ENCODE data around the gene XNDC1N. TPM values are rescaled to one million over a fixed set of nuclear protein-coding genes. Genes with fewer than 3 reads are reported as not detected.
A peak's percentile ranks its signal among the peaks of the same experiment; 100 is the strongest.

The XNDC1N gene
- total RNA-seq, 1 experiment from 2014 or later = 11.6 TPM

DNA sequence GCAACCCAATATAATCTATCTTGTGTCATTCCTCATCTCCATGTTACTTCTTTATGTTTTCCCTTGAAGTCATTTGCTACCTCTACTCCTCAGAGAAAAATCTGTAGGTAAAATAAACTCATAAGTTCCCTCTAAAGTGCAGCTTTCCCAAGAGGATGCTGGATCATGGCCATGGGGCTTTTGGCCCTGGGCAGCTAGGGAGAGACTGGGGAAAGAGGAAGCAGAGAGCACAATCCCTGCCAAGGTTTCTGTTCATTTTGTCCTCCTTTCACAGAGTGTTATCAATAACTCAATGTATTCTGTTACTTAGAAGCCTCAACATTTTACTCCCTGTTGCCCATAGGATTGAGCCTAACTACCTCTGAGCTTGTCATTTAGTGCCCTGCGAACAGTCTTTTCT is 9.4 kb upstream of the XNDC1N start:
- Histone ChIP-seq H3K9ac (ENCODE audit: low read length) (no peak overlapping the region), H3K36me3 (ENCODE audit: insufficient read depth, low read length) (no peaks in the 10 kb centered on the region), H3K27ac (ENCODE audit: low read length) (no peak overlapping the region), H3K4me1 (ENCODE audit: low read length) (peaks cover 29% of the 10 kb centered on the region), H2AFZ (ENCODE audit: low read length) (no peak overlapping the region), H3K9me2 (replicated peaks; ENCODE audit: insufficient read depth, low read length) (no peaks in the 10 kb centered on the region), H4K20me1 (ENCODE audit: insufficient read depth, low read depth, low read length) (peaks cover 22% of the 10 kb centered on the region), H3K9me3 (ENCODE audit: low read length) (no peaks in the 10 kb centered on the region), H3K27me3 (ENCODE audit: low read length) (no peaks in the 10 kb centered on the region), H3K4me3 (ENCODE audit: low read length) (no peak overlapping the region), H3K79me2 (ENCODE audit: low read length) (peaks cover 71% of the 10 kb centered on the region), H3K4me2 (ENCODE audit: low read depth, low read length, poor library complexity, severe bottlenecking) (no peak overlapping the region)
- DNase-seq = no peak

- Histone ChIP-seq H2AFZ (ENCODE audit: low read length) (no peak overlapping the region), H3K36me3 (ENCODE audit: insufficient read depth, low read length) (no peaks in the 10 kb centered on the region), H3K4me2 (ENCODE audit: low read depth, low read length, poor library complexity, severe bottlenecking) (no peak overlapping the region), H3K27ac (ENCODE audit: low read length) (no peak overlapping the region), H3K9me3 (ENCODE audit: low read length) (no peaks in the 10 kb centered on the region), H4K20me1 (ENCODE audit: insufficient read depth, low read depth, low read length) (peaks cover 22% of the 10 kb centered on the region), H3K4me1 (ENCODE audit: low read length) (peaks cover 35% of the 10 kb centered on the region), H3K27me3 (ENCODE audit: low read length) (no peaks in the 10 kb centered on the region), H3K9ac (ENCODE audit: low read length) (no peak overlapping the region), H3K9me2 (replicated peaks; ENCODE audit: insufficient read depth, low read length) (no peaks in the 10 kb centered on the region), H3K4me3 (ENCODE audit: low read length) (no peak overlapping the region), H3K79me2 (ENCODE audit: low read length) (peaks cover 81% of the 10 kb centered on the region)
- no peak for DNase-seq
Measured at GRCh38 chr11:71936825-71937224, 8.4 kb upstream of the XNDC1N start.

GRCh38 chr11:71935338-71935925 is 7.0 kb upstream of the XNDC1N start:
- Histone ChIP-seq H3K79me2 (ENCODE audit: low read length) (peaks cover 82% of the 10 kb centered on the region), H3K27me3 (ENCODE audit: low read length) (no peaks in the 10 kb centered on the region), H3K27ac (ENCODE audit: low read length) (no peak overlapping the region), H4K20me1 (ENCODE audit: insufficient read depth, low read depth, low read length) (peaks cover 20% of the 10 kb centered on the region), H3K4me2 (ENCODE audit: low read depth, low read length, poor library complexity, severe bottlenecking) (no peak overlapping the region), H3K36me3 (ENCODE audit: insufficient read depth, low read length) (no peaks in the 10 kb centered on the region), H3K9ac (ENCODE audit: low read length) (no peak overlapping the region), H3K4me3 (ENCODE audit: low read length) (no peak overlapping the region), H3K9me3 (ENCODE audit: low read length) (no peaks in the 10 kb centered on the region), H3K4me1 (ENCODE audit: low read length) (peaks cover 49% of the 10 kb centered on the region), H2AFZ (ENCODE audit: low read length) (no peak overlapping the region), H3K9me2 (replicated peaks; ENCODE audit: insufficient read depth, low read length) (no peaks in the 10 kb centered on the region)
- DNase-seq = no peak

GRCh38 chr11:71934213-71934612 is 5.8 kb upstream of the XNDC1N start:
- DNase-seq = peak; percentile 46
- peak overlapping the region; percentile 38 for H3K4me2 ChIP-seq (ENCODE audit: low read depth, low read length, poor library complexity, severe bottlenecking)

DNA sequence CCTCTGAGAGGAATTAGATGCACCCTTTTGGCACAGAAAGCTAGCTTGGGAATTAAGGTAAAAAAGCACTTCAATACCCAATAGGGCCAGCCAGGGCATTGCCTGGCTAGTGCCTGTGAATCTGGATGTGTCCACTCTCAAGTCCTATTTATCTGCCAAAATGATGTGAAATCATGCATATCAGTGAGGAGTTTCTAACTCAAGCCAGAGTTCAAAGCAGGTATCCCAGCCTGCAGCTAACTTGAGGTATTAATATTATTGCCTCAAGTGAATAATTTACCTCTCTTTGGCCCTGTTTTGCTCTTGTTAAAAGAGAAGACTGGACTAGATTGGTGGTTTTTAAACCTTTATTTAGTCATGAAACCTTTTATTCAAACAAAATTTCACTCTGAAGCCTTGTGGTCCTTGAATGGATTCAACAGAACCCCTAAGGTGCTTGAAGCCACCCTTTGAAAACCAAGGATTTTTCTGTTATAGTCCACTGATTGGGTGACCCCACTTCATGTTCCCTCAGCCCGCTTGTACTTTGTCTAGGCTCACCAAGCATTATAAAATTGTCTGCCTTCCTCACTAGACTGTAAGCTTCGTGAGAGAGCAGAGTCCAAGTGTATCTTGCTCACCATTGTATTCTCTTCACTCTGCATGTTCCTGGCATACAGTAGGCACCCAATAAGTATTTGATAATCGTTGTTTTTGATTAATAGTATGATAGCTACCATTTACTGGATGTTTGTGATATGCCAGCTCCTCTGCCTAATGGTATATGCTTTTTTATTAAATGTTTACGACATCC is 4.9 kb upstream of the XNDC1N start:
- Histone ChIP-seq H3K4me3 (ENCODE audit: low read length) (no peak overlapping the region), H3K36me3 (ENCODE audit: insufficient read depth, low read length) (no peaks in the 10 kb centered on the region), H3K9me3 (ENCODE audit: low read length) (no peaks in the 10 kb centered on the region), H2AFZ (ENCODE audit: low read length) (no peak overlapping the region), H3K27me3 (ENCODE audit: low read length) (no peaks in the 10 kb centered on the region), H3K9me2 (replicated peaks; ENCODE audit: insufficient read depth, low read length) (no peaks in the 10 kb centered on the region), H3K27ac (ENCODE audit: low read length) (no peak overlapping the region), H3K4me1 (ENCODE audit: low read length) (peaks cover 47% of the 10 kb centered on the region), H4K20me1 (ENCODE audit: insufficient read depth, low read depth, low read length) (peaks cover 16% of the 10 kb centered on the region), H3K9ac (ENCODE audit: low read length) (no peak overlapping the region), H3K79me2 (ENCODE audit: low read length) (peaks cover 81% of the 10 kb centered on the region), H3K4me2 (ENCODE audit: low read depth, low read length, poor library complexity, severe bottlenecking) (peak overlapping the region; percentile 38)
- no peak for DNase-seq

More at GRCh38 chr11:71934213-71934612, 5.8 kb upstream of the XNDC1N start:
- H3K36me3 ChIP-seq (ENCODE audit: insufficient read depth, low read length) = no peaks in the 10 kb centered on the region
- H3K9ac ChIP-seq (ENCODE audit: low read length) = no peak overlapping the region
- no peaks in the 10 kb centered on the region for H3K27me3 ChIP-seq (ENCODE audit: low read length)
- no peak overlapping the region for H3K27ac ChIP-seq (ENCODE audit: low read length)
- no peak overlapping the region for H2AFZ ChIP-seq (ENCODE audit: low read length)
- peaks cover 55% of the 10 kb centered on the region for H3K4me1 ChIP-seq (ENCODE audit: low read length)
- peaks cover 84% of the 10 kb centered on the region for H3K79me2 ChIP-seq (ENCODE audit: low read length)
- H3K9me2 ChIP-seq (replicated peaks; ENCODE audit: insufficient read depth, low read length) = no peaks in the 10 kb centered on the region
- H4K20me1 ChIP-seq (ENCODE audit: insufficient read depth, low read depth, low read length) = peaks cover 16% of the 10 kb centered on the region
- no peaks in the 10 kb centered on the region for H3K9me3 ChIP-seq (ENCODE audit: low read length)
- H3K4me3 ChIP-seq (ENCODE audit: low read length) = no peak overlapping the region

- Histone ChIP-seq H3K36me3 (ENCODE audit: insufficient read depth, low read length) (no peaks in the 10 kb centered on the region), H2AFZ (ENCODE audit: low read length) (no peak overlapping the region), H3K4me1 (ENCODE audit: low read length) (peaks cover 54% of the 10 kb centered on the region), H3K79me2 (ENCODE audit: low read length) (peaks cover 81% of the 10 kb centered on the region), H3K4me3 (ENCODE audit: low read length) (no peak overlapping the region), H3K9me3 (ENCODE audit: low read length) (no peaks in the 10 kb centered on the region), H4K20me1 (ENCODE audit: insufficient read depth, low read depth, low read length) (peaks cover 11% of the 10 kb centered on the region; the same call in 1 of the 2 replicates), H3K9ac (ENCODE audit: low read length) (no peak overlapping the region), H3K4me2 (ENCODE audit: low read depth, low read length, poor library complexity, severe bottlenecking) (peak overlapping the region; percentile 95), H3K9me2 (replicated peaks; ENCODE audit: insufficient read depth, low read length) (no peaks in the 10 kb centered on the region), H3K27me3 (ENCODE audit: low read length) (no peaks in the 10 kb centered on the region), H3K27ac (ENCODE audit: low read length) (no peak overlapping the region)
- no peak for DNase-seq
Measured at GRCh38 chr11:71931245-71931602, 2.8 kb upstream of the XNDC1N start.

DNA sequence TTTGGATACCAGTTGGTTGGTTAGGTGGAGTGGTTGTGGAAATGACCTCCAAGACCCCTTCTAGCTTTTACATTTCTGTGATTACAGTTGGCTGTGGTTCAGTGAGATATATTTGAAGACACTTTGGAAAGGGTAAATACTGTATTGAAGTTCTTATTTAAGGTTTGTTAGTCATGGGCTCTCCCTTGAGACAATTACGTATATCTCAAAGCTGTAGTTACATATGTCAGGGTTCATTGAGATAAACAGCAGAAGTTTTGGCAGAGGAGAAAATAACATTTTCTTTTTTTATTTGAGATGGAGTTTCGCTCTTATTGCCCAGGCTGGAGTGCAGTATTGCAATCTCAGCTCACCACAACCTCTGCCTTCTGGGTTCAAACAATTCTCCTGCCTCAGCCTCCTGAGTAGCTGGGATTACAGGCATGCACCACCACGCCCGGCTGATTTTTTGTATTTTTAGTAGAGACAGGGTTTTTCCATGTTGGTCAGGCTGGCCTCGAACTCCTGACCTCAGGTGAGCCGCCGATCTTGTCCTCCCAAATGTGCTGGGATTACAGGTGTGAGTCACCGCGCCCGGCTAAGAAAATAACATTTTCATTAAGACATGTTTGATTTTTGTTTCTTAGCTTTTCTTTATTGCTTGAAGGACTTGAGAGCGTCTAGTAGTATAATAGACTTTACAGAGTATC is 2.3 kb upstream of the XNDC1N start:
- no peaks in the 10 kb centered on the region for H3K27me3 ChIP-seq (ENCODE audit: low read length)
- peaks cover 81% of the 10 kb centered on the region for H3K79me2 ChIP-seq (ENCODE audit: low read length)
- H3K9me2 ChIP-seq (replicated peaks; ENCODE audit: insufficient read depth, low read length) = no peaks in the 10 kb centered on the region
- peaks cover 11% of the 10 kb centered on the region; the same call in 1 of the 2 replicates for H4K20me1 ChIP-seq (ENCODE audit: insufficient read depth, low read depth, low read length)
- H3K4me1 ChIP-seq (ENCODE audit: low read length) = peaks cover 54% of the 10 kb centered on the region
- H3K9me3 ChIP-seq (ENCODE audit: low read length) = no peaks in the 10 kb centered on the region
- DNase-seq = no peak
- no peak overlapping the region for H3K27ac ChIP-seq (ENCODE audit: low read length)
- peak overlapping the region; percentile 95 for H3K4me2 ChIP-seq (ENCODE audit: low read depth, low read length, poor library complexity, severe bottlenecking)
- peak overlapping the region; percentile 77 for H3K4me3 ChIP-seq (ENCODE audit: low read length)
- peak overlapping the region; percentile 82; the same call in 1 of the 2 replicates for H3K9ac ChIP-seq (ENCODE audit: low read length)
- H3K36me3 ChIP-seq (ENCODE audit: insufficient read depth, low read length) = no peaks in the 10 kb centered on the region
- H2AFZ ChIP-seq (ENCODE audit: low read length) = no peak overlapping the region

GRCh38 chr11:71929491-71929890 is 1.1 kb upstream of the XNDC1N start:
- no peaks in the 10 kb centered on the region for H3K27me3 ChIP-seq (ENCODE audit: low read length)
- H3K4me1 ChIP-seq (ENCODE audit: low read length) = peaks cover 53% of the 10 kb centered on the region
- no peak overlapping the region for H2AFZ ChIP-seq (ENCODE audit: low read length)
- no peak overlapping the region for H3K27ac ChIP-seq (ENCODE audit: low read length)
- H3K9ac ChIP-seq (ENCODE audit: low read length) = peak overlapping the region; percentile 82
- no peaks in the 10 kb centered on the region for H3K36me3 ChIP-seq (ENCODE audit: insufficient read depth, low read length)
- H3K4me2 ChIP-seq (ENCODE audit: low read depth, low read length, poor library complexity, severe bottlenecking) = peak overlapping the region; percentile 95
- H3K9me2 ChIP-seq (replicated peaks; ENCODE audit: insufficient read depth, low read length) = no peaks in the 10 kb centered on the region
- peaks cover 70% of the 10 kb centered on the region for H3K79me2 ChIP-seq (ENCODE audit: low read length)
- DNase-seq = no peak
- no peaks in the 10 kb centered on the region for H3K9me3 ChIP-seq (ENCODE audit: low read length)
- peak overlapping the region; percentile 77 for H3K4me3 ChIP-seq (ENCODE audit: low read length)
- H4K20me1 ChIP-seq (ENCODE audit: insufficient read depth, low read depth, low read length) = peaks cover 11% of the 10 kb centered on the region; the same call in 1 of the 2 replicates

All from Karpas-422 (cell line).